ENCODE results near the gene SPSB1. TPM values are rescaled to one million over a fixed set of nuclear protein-coding genes. Genes with fewer than 3 reads are reported as not detected.
A peak's percentile ranks its signal among the peaks of the same experiment; 100 is the strongest.

Gene SPSB1
- total RNA-seq, 1 experiment from 2014 or later, result 2.9 TPM

DNA sequence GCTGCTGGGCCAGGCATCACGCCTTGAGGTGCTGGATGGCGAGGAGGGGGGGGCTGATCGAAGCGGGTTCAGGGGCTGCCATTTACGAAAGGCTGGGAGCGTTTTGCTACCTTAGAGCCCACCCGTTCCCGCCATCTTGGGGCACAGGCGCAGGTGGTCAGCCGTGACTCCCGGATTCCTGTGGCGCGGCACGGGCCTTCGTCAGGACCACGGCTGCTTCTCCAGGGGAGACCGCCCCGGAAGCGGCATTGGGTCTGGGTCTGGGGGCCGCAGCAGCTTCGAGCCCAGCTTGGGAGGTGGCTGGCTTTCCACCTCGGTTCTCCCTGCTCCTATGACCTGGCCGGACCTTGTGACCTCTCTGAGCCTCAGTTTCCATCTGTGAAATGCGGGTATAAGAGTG is 23.8 kb downstream of the SPSB1 start:
- H2BK5ac ChIP-seq (ENCODE audit: insufficient read length, low read length), result no peak overlapping the region
- no peak for DNase-seq
- no peak overlapping the region for H3K27ac ChIP-seq (ENCODE audit: insufficient read length, low read depth, low read length)
- H3K56ac ChIP-seq (ENCODE audit: insufficient read length, low read depth, low read length), result no peak overlapping the region
- peaks cover 0 to 1% (median 0%) of the 10 kb centered on the region in 3 experiments; a peak in 1 of 7 replicates for H3K36me3 Mint-ChIP-seq (ENCODE audit: insufficient read depth in 1 of 3, low read depth in 3 of 3)
- no peak overlapping the region for H3K18ac ChIP-seq (ENCODE audit: insufficient read length, low read depth, low read length)
- H3K23me2 ChIP-seq (ENCODE audit: insufficient read length, low read depth, low read length, poor library complexity, severe bottlenecking), result no peaks in the 10 kb centered on the region
- H4K20me1 ChIP-seq (ENCODE audit: control insufficient read depth, insufficient read depth, insufficient read length), result no peaks in the 10 kb centered on the region
- no peak overlapping the region for H2AFZ ChIP-seq (ENCODE audit: low read length)
- no peak overlapping the region for H3K4ac ChIP-seq (ENCODE audit: low read depth, low read length)
- no peaks in the 10 kb centered on the region for H3K9me3 Mint-ChIP-seq
- no peak overlapping the region for H3K23ac ChIP-seq (ENCODE audit: insufficient read length, low read depth, low read length)
- H4K5ac ChIP-seq (ENCODE audit: insufficient read length, low read depth, low read length), result no peak overlapping the region
- no peaks in the 10 kb centered on the region for H3K27me3 Mint-ChIP-seq (ENCODE audit: low read depth)
- H2BK12ac ChIP-seq (ENCODE audit: insufficient read length, low read depth, low read length), result no peak overlapping the region
- no peak overlapping the region for H2BK15ac ChIP-seq (ENCODE audit: low read depth, low read length)
- H3K4me1 ChIP-seq (ENCODE audit: insufficient read depth, low read length), result peaks cover 10% of the 10 kb centered on the region; the same call in 1 of the 2 replicates
- H3K4me2 ChIP-seq (ENCODE audit: insufficient read depth, insufficient read length, low read length), result no peak overlapping the region
- no peak overlapping the region for H3K4me3 Mint-ChIP-seq
- no peak overlapping the region for H2BK120ac ChIP-seq (ENCODE audit: low read depth, low read length, poor library complexity, severe bottlenecking)
- no peak overlapping the region for H4K91ac ChIP-seq (ENCODE audit: insufficient read length, low read depth, low read length)
- no peaks in the 10 kb centered on the region for H3K79me2 ChIP-seq (ENCODE audit: insufficient read depth, low read length)
- no peak overlapping the region for H2AK5ac ChIP-seq (ENCODE audit: insufficient read length, low read length)
- H3K9me3 ChIP-seq (ENCODE audit: control insufficient read depth, low read depth, low read length), result no peaks in the 10 kb centered on the region
- no peak overlapping the region for H2BK20ac ChIP-seq (ENCODE audit: low read depth, low read length, poor library complexity, severe bottlenecking)
- H3K79me1 ChIP-seq (ENCODE audit: insufficient read depth, low read depth, low read length, poor library complexity, severe bottlenecking), result no peaks in the 10 kb centered on the region
- no peak overlapping the region for H3K9ac ChIP-seq (ENCODE audit: extremely low read depth, insufficient read length, low read length)
- WGBS (ENCODE audit: extremely low coverage, insufficient read length, low lambda C conversion rate), result no CpG with 5 or more reads among the region's 24 CpGs
- H3K27ac Mint-ChIP-seq, result peak overlapping the region in 1 of 3 experiments; percentile 18; a peak in 1 of 7 replicates
- H3K14ac ChIP-seq (ENCODE audit: insufficient read depth, low read length), result 0 out of 2 replicates have a peak overlapping the region, but pooled peaks have one; percentile 4
- H3K4me1 Mint-ChIP-seq, result peaks cover 41 to 49% of the 10 kb centered on the region in 2 experiments
- H4K8ac ChIP-seq (replicated peaks; ENCODE audit: insufficient read length, low read depth, low read length), result no peak overlapping the region
- no peak overlapping the region for H3T11ph ChIP-seq (ENCODE audit: low read length)
- TF ChIP-seq CTCF (conservative IDR thresholded peaks at IDR 0.05), result no peak
- no peaks in the 10 kb centered on the region for H3K27me3 ChIP-seq (ENCODE audit: insufficient read depth, low read length)

Data from H9 (cell line).